ENCODE data around the gene CDC42BPB.

GRCh38 chr14:102943454-102943853 is 113.9 kb downstream of the CDC42BPB start:
- TF ChIP-seq FOXM1 (IDR thresholded peaks at IDR 0.05; ENCODE audit: borderline replicate concordance) = no peak
- TF ChIP-seq BHLHE40 (IDR thresholded peaks at IDR 0.05; ENCODE audit: borderline replicate concordance) = no peak
- no peak for TF ChIP-seq NFRKB (IDR thresholded peaks at IDR 0.05)
- TF ChIP-seq LEF1 (IDR thresholded peaks at IDR 0.05; ENCODE audit: borderline replicate concordance) = no peak
- TF ChIP-seq HDGF (IDR thresholded peaks at IDR 0.05; ENCODE audit: borderline replicate concordance) = no peak
- no peak for TF ChIP-seq PKNOX1 (IDR thresholded peaks at IDR 0.05)
- TF ChIP-seq SP1 (IDR thresholded peaks at IDR 0.05) = no peak
- no peak for TF ChIP-seq ELF4 (IDR thresholded peaks at IDR 0.05)
- TF ChIP-seq SUZ12 (IDR thresholded peaks at IDR 0.05) = no peak
- no peak for TF ChIP-seq FOXK2 (IDR thresholded peaks at IDR 0.05)
- no peak for TF ChIP-seq ZNF384 (IDR thresholded peaks at IDR 0.05)
- no peak for TF ChIP-seq FOXA1 (IDR thresholded peaks at IDR 0.05)
- TF ChIP-seq L3MBTL2 (conservative IDR thresholded peaks at IDR 0.05) = no peak
